ENCODE results near the gene BMPR1B. TPM values are rescaled to one million over a fixed set of nuclear protein-coding genes. Genes with fewer than 3 reads are reported as not detected.
A peak's percentile ranks its signal among the peaks of the same experiment; 100 is the strongest.

BMPR1B gene
- polyA plus RNA-seq, 3 donors from 2014 or later = not detected

GRCh38 chr4:95093460-95093859 is 335.7 kb downstream of the BMPR1B start:
- no peaks in the 10 kb centered on the region for H3K9me3 Mint-ChIP-seq
- peaks cover 0 to 3% of the 10 kb centered on the region in 2 donors for H3K4me1 Mint-ChIP-seq
- no peaks in the 10 kb centered on the region for H3K36me3 Mint-ChIP-seq
- H3K27ac Mint-ChIP-seq = no peak overlapping the region
- no peak for DNase-seq
- H3K27me3 Mint-ChIP-seq (ENCODE audit: low read depth in 3 of 3) = peaks cover 0 to 4% (median 2%) of the 10 kb centered on the region in 3 donors
- H3K4me3 Mint-ChIP-seq = no peak overlapping the region

- H3K4me3 Mint-ChIP-seq = no peak overlapping the region
- no peaks in the 10 kb centered on the region for H3K36me3 Mint-ChIP-seq
- no peaks in the 10 kb centered on the region for H3K9me3 Mint-ChIP-seq
- DNase-seq = no peak
- H3K4me1 Mint-ChIP-seq = peaks cover 0 to 3% of the 10 kb centered on the region in 2 donors
- H3K27ac Mint-ChIP-seq = no peak overlapping the region
- H3K27me3 Mint-ChIP-seq (ENCODE audit: low read depth in 3 of 3) = peaks cover under 1 to 4% (median 2%) of the 10 kb centered on the region in 3 donors
Measured at GRCh38 chr4:95093936-95094929, 336.5 kb downstream of the BMPR1B start.

- Mint-ChIP-seq H3K9me3 (no peaks in the 10 kb centered on the region), H3K36me3 (no peaks in the 10 kb centered on the region), H3K27me3 (ENCODE audit: low read depth in 3 of 3) (peaks cover 0 to 4% (median 2%) of the 10 kb centered on the region in 3 donors), H3K4me1 (peaks cover 0 to 3% of the 10 kb centered on the region in 2 donors), H3K4me3 (no peak overlapping the region), H3K27ac (no peak overlapping the region)
- DNase-seq = peak in 2 of 3 donors; percentile 4 to 8
Measured at GRCh38 chr4:95095348-95095974, 337.7 kb downstream of the BMPR1B start.

GRCh38 chr4:95102162-95102790 is 344.5 kb downstream of the BMPR1B start:
- Mint-ChIP-seq H3K9me3 (no peaks in the 10 kb centered on the region), H3K36me3 (no peaks in the 10 kb centered on the region), H3K27me3 (ENCODE audit: low read depth in 3 of 3) (peaks cover 0 to 2% (median 0%) of the 10 kb centered on the region in 3 donors), H3K4me3 (no peak overlapping the region), H3K27ac (no peak overlapping the region), H3K4me1 (no peaks in the 10 kb centered on the region)
- DNase-seq = no peak

GRCh38 chr4:95105112-95105511 is 347.4 kb downstream of the BMPR1B start:
- H3K27me3 Mint-ChIP-seq (ENCODE audit: low read depth in 3 of 3) = no peaks in the 10 kb centered on the region

GRCh38 chr4:95105983-95106382 is 348.2 kb downstream of the BMPR1B start:
- H3K27me3 Mint-ChIP-seq (ENCODE audit: low read depth in 3 of 3) = no peaks in the 10 kb centered on the region
- no peak overlapping the region for H3K4me3 Mint-ChIP-seq
- DNase-seq = no peak
- H3K4me1 Mint-ChIP-seq = peaks cover 0 to 4% of the 10 kb centered on the region in 2 donors
- H3K27ac Mint-ChIP-seq = no peak overlapping the region
- peaks cover 0 to 3% (median 0%) of the 10 kb centered on the region in 6 donors for H3K9me3 Mint-ChIP-seq
- no peaks in the 10 kb centered on the region for H3K36me3 Mint-ChIP-seq

More at GRCh38 chr4:95105112-95105511, 347.4 kb downstream of the BMPR1B start:
- no peak overlapping the region for H3K4me3 Mint-ChIP-seq
- H3K4me1 Mint-ChIP-seq = peaks cover 0 to 4% of the 10 kb centered on the region in 2 donors
- no peak for DNase-seq
- H3K9me3 Mint-ChIP-seq = peaks cover 0 to 3% (median 0%) of the 10 kb centered on the region in 6 donors
- no peak overlapping the region for H3K27ac Mint-ChIP-seq
- H3K36me3 Mint-ChIP-seq = no peaks in the 10 kb centered on the region

GRCh38 chr4:95106408-95106928 is 348.7 kb downstream of the BMPR1B start:
- no peaks in the 10 kb centered on the region for H3K27me3 Mint-ChIP-seq (ENCODE audit: low read depth in 3 of 3)
- H3K36me3 Mint-ChIP-seq = no peaks in the 10 kb centered on the region
- H3K9me3 Mint-ChIP-seq = peaks cover 0 to 3% (median 0%) of the 10 kb centered on the region in 6 donors
- H3K4me3 Mint-ChIP-seq = no peak overlapping the region
- DNase-seq = no peak
- no peak overlapping the region for H3K27ac Mint-ChIP-seq
- H3K4me1 Mint-ChIP-seq = peaks cover 0 to 4% of the 10 kb centered on the region in 2 donors

- no peaks in the 10 kb centered on the region for H3K36me3 Mint-ChIP-seq
- H3K9me3 Mint-ChIP-seq = peaks cover 0 to 6% (median 0%) of the 10 kb centered on the region in 6 donors
- H3K27me3 Mint-ChIP-seq (ENCODE audit: low read depth in 3 of 3) = peaks cover 0 to 1% (median 0%) of the 10 kb centered on the region in 3 donors
- no peak overlapping the region for H3K4me3 Mint-ChIP-seq
- H3K27ac Mint-ChIP-seq = no peak overlapping the region
- no peak for DNase-seq
- H3K4me1 Mint-ChIP-seq = peaks cover 0 to 4% of the 10 kb centered on the region in 2 donors
Measured at GRCh38 chr4:95107004-95107403, 349.2 kb downstream of the BMPR1B start.

GRCh38 chr4:95107635-95108034 is 349.9 kb downstream of the BMPR1B start:
- no peak overlapping the region for H3K4me3 Mint-ChIP-seq
- no peaks in the 10 kb centered on the region for H3K36me3 Mint-ChIP-seq
- H3K27me3 Mint-ChIP-seq (ENCODE audit: low read depth in 3 of 3) = peaks cover 0 to 1% (median 0%) of the 10 kb centered on the region in 3 donors
- H3K9me3 Mint-ChIP-seq = peaks cover 0 to 8% (median 0%) of the 10 kb centered on the region in 6 donors
- DNase-seq = no peak
- no peak overlapping the region for H3K27ac Mint-ChIP-seq
- H3K4me1 Mint-ChIP-seq = peaks cover 0 to 4% of the 10 kb centered on the region in 2 donors

GRCh38 chr4:95108883-95109421 is 351.2 kb downstream of the BMPR1B start:
- H3K4me3 Mint-ChIP-seq = no peak overlapping the region
- H3K27me3 Mint-ChIP-seq (ENCODE audit: low read depth in 3 of 3) = peaks cover 0 to 3% (median 0%) of the 10 kb centered on the region in 3 donors
- peaks cover 0 to 4% of the 10 kb centered on the region in 2 donors for H3K4me1 Mint-ChIP-seq
- no peak overlapping the region for H3K27ac Mint-ChIP-seq
- H3K9me3 Mint-ChIP-seq = peaks cover 0 to 8% (median 0%) of the 10 kb centered on the region in 6 donors
- H3K36me3 Mint-ChIP-seq = no peaks in the 10 kb centered on the region
- no peak for DNase-seq

- Mint-ChIP-seq H3K4me3 (no peak overlapping the region), H3K36me3 (no peaks in the 10 kb centered on the region), H3K4me1 (no peaks in the 10 kb centered on the region), H3K9me3 (peaks cover 0 to 8% (median 0%) of the 10 kb centered on the region in 6 donors), H3K27me3 (ENCODE audit: low read depth in 3 of 3) (peaks cover 0 to 4% (median 3%) of the 10 kb centered on the region in 3 donors), H3K27ac (no peak overlapping the region)
- no peak for DNase-seq
Measured at GRCh38 chr4:95114521-95114920, 356.8 kb downstream of the BMPR1B start.

- no peak for DNase-seq
- no peaks in the 10 kb centered on the region for H3K36me3 Mint-ChIP-seq
- H3K4me3 Mint-ChIP-seq = no peak overlapping the region
- peaks cover 0 to 4% (median 0%) of the 10 kb centered on the region in 6 donors for H3K9me3 Mint-ChIP-seq
- H3K27ac Mint-ChIP-seq = no peak overlapping the region
- H3K4me1 Mint-ChIP-seq = no peaks in the 10 kb centered on the region
- peaks cover 0 to 4% (median 2%) of the 10 kb centered on the region in 3 donors for H3K27me3 Mint-ChIP-seq (ENCODE audit: low read depth in 3 of 3)
Measured at GRCh38 chr4:95118497-95118896, 360.7 kb downstream of the BMPR1B start.

- no peak overlapping the region for H3K27ac Mint-ChIP-seq
- peaks cover 0 to 4% (median 0%) of the 10 kb centered on the region in 3 donors for H3K27me3 Mint-ChIP-seq (ENCODE audit: low read depth in 3 of 3)
- no peak overlapping the region for H3K4me3 Mint-ChIP-seq
- no peaks in the 10 kb centered on the region for H3K36me3 Mint-ChIP-seq
- H3K4me1 Mint-ChIP-seq = no peaks in the 10 kb centered on the region
- no peak for DNase-seq
- H3K9me3 Mint-ChIP-seq = peaks cover 0 to 4% (median 0%) of the 10 kb centered on the region in 6 donors
Measured at GRCh38 chr4:95120456-95120855, 362.7 kb downstream of the BMPR1B start.
